ENCODE data around the gene SULT4A1. TPM values are rescaled to one million over a fixed set of nuclear protein-coding genes. Genes with fewer than 3 reads are reported as not detected.

SULT4A1 gene
- polyA plus RNA-seq, 1 of the 3 experiments (the other 2 are of a cell fraction), result 3.9 TPM

- no peak for DNase-seq
- 81% methylated on average over 9 of the region's 11 CpGs for WGBS (ENCODE audit: low lambda C conversion rate)
- no peak overlapping the region for H3K27ac ChIP-seq (ENCODE audit: low read depth in 2 of 2, low read length in 1 of 2)
- H3K9ac ChIP-seq, result no peak overlapping the region
- no peaks in the 10 kb centered on the region for H3K36me3 ChIP-seq (replicated peaks in 1 of 2; ENCODE audit: control insufficient read depth in 1 of 2, insufficient read depth in 2 of 2, low read length in 1 of 2)
- no peaks in the 10 kb centered on the region for H4K20me1 ChIP-seq (ENCODE audit: insufficient read depth)
- peaks cover 0 to 38% of the 10 kb centered on the region in 2 experiments; a peak in 1 of 4 replicates for H3K4me1 ChIP-seq (ENCODE audit: control insufficient read depth in 1 of 2, insufficient read depth in 2 of 2, low read depth in 1 of 2, low read length in 1 of 2)
- H3F3A ChIP-seq (replicated peaks; ENCODE audit: insufficient read depth), result no peaks in the 10 kb centered on the region
- TF ChIP-seq, protein P1, sequence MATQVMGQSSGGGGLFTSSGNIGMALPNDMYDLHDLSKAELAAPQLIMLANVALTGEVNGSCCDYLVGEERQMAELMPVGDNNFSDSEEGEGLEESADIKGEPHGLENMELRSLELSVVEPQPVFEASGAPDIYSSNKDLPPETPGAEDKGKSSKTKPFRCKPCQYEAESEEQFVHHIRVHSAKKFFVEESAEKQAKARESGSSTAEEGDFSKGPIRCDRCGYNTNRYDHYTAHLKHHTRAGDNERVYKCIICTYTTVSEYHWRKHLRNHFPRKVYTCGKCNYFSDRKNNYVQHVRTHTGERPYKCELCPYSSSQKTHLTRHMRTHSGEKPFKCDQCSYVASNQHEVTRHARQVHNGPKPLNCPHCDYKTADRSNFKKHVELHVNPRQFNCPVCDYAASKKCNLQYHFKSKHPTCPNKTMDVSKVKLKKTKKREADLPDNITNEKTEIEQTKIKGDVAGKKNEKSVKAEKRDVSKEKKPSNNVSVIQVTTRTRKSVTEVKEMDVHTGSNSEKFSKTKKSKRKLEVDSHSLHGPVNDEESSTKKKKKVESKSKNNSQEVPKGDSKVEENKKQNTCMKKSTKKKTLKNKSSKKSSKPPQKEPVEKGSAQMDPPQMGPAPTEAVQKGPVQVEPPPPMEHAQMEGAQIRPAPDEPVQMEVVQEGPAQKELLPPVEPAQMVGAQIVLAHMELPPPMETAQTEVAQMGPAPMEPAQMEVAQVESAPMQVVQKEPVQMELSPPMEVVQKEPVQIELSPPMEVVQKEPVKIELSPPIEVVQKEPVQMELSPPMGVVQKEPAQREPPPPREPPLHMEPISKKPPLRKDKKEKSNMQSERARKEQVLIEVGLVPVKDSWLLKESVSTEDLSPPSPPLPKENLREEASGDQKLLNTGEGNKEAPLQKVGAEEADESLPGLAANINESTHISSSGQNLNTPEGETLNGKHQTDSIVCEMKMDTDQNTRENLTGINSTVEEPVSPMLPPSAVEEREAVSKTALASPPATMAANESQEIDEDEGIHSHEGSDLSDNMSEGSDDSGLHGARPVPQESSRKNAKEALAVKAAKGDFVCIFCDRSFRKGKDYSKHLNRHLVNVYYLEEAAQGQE (IDR thresholded peaks at IDR 0.05; ENCODE audit: low read depth, low read length), result no peak
- TF ChIP-seq, protein P2, sequence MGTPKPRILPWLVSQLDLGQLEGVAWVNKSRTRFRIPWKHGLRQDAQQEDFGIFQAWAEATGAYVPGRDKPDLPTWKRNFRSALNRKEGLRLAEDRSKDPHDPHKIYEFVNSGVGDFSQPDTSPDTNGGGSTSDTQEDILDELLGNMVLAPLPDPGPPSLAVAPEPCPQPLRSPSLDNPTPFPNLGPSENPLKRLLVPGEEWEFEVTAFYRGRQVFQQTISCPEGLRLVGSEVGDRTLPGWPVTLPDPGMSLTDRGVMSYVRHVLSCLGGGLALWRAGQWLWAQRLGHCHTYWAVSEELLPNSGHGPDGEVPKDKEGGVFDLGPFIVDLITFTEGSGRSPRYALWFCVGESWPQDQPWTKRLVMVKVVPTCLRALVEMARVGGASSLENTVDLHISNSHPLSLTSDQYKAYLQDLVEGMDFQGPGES (IDR thresholded peaks at IDR 0.05; ENCODE audit: low read depth, low read length), result no peak
- TF ChIP-seq GABPA (IDR thresholded peaks at IDR 0.05; ENCODE audit: low read depth) (no peak), FOXM1 (IDR thresholded peaks at IDR 0.05; ENCODE audit: low read depth) (no peak), TCF12 (IDR thresholded peaks at IDR 0.05) (no peak), MXI1 (IDR thresholded peaks at IDR 0.05; ENCODE audit: low read depth, low read length) (no peak), NRF1 (IDR thresholded peaks at IDR 0.05; ENCODE audit: low read depth, low read length) (no peak), CHD2 (IDR thresholded peaks at IDR 0.05; ENCODE audit: low read length, partially characterized antibody) (no peak), USF2 (IDR thresholded peaks at IDR 0.05; ENCODE audit: borderline replicate concordance, low read depth, low read length) (no peak), YY1 (IDR thresholded peaks at IDR 0.05; ENCODE audit: low read depth) (no peak), RFX5 (IDR thresholded peaks at IDR 0.05; ENCODE audit: low read length) (no peak), EZH2phosphoT487 (IDR thresholded peaks at IDR 0.05; ENCODE audit: borderline replicate concordance, low read depth) (no peak)
- TF ChIP-seq, protein P3, sequence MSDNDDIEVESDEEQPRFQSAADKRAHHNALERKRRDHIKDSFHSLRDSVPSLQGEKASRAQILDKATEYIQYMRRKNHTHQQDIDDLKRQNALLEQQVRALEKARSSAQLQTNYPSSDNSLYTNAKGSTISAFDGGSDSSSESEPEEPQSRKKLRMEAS (IDR thresholded peaks at IDR 0.05; ENCODE audit: low read depth), result no peak
- TF ChIP-seq, protein P4, sequence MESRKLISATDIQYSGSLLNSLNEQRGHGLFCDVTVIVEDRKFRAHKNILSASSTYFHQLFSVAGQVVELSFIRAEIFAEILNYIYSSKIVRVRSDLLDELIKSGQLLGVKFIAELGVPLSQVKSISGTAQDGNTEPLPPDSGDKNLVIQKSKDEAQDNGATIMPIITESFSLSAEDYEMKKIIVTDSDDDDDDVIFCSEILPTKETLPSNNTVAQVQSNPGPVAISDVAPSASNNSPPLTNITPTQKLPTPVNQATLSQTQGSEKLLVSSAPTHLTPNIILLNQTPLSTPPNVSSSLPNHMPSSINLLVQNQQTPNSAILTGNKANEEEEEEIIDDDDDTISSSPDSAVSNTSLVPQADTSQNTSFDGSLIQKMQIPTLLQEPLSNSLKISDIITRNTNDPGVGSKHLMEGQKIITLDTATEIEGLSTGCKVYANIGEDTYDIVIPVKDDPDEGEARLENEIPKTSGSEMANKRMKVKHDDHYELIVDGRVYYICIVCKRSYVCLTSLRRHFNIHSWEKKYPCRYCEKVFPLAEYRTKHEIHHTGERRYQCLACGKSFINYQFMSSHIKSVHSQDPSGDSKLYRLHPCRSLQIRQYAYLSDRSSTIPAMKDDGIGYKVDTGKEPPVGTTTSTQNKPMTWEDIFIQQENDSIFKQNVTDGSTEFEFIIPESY (IDR thresholded peaks at IDR 0.05; ENCODE audit: borderline replicate concordance, low read depth), result no peak
- no peak overlapping the region for H3K4me3 ChIP-seq (ENCODE audit: low read depth in 2 of 2, low read length in 1 of 2)
- H3K27me3 ChIP-seq (ENCODE audit: insufficient read depth), result no peaks in the 10 kb centered on the region
- H3K79me2 ChIP-seq (ENCODE audit: insufficient read depth), result no peaks in the 10 kb centered on the region
- no peak overlapping the region for H2AFZ ChIP-seq (ENCODE audit: low read depth)
- H3K4me2 ChIP-seq, result no peak overlapping the region
- POLR2A ChIA-PET, result no interaction called here
- no peaks in the 10 kb centered on the region for H3K9me2 ChIP-seq
- CTCF ChIA-PET, result interaction anchor here (0.9 to 1.4 kb wide), 2 partner anchors 18 to 38 kb away, joined by 3 to 4 read pairs; no protein-coding TSS in a partner anchor
- no peaks in the 10 kb centered on the region for H3K9me3 ChIP-seq
These were observed 15.3 kb downstream of the SULT4A1 start for GRCh38 chr22:43846966-43847365.

Measured in SK-N-SH (cell line).